ENCODE data around the gene TPK1.

- TF ChIP-seq CTCF (IDR thresholded peaks at IDR 0.05) (no peak), POLR2AphosphoS5 (IDR thresholded peaks at IDR 0.05; ENCODE audit: insufficient read depth in 1 of 2, low read depth in 1 of 2) (no peak), POLR2A (IDR thresholded peaks at IDR 0.05) (no peak)
These were observed 206.8 kb downstream of the TPK1 start for GRCh38 chr7:144629011-144629410.

Measured in vagina (tissue), 2 donors.